Immature natural killer cell (primary cell): Measurements from ENCODE around the gene TCIRG1. TPM values are rescaled to one million over a fixed set of nuclear protein-coding genes. Genes with fewer than 3 reads are reported as not detected.
A peak's percentile ranks its signal among the peaks of the same experiment; 100 is the strongest.

Experiments
- DNase-seq, 3 donors: peaks; one replicate each; pipeline ENCODE4 v3.0.0; 2022; ENCODE audit warnings: mixed read lengths in 1 of 3
- H3K27ac Mint-ChIP-seq, 6 donors: one replicate each; pipeline ENCODE4 v1.8.0; 2020; ENCODE audit warnings: mixed read lengths in 6 of 6, mild to moderate bottlenecking in 5 of 6, inconsistent platforms in 4 of 6, moderate library complexity in 3 of 6
- H3K27me3 Mint-ChIP-seq, 3 donors: one replicate each; pipeline ENCODE4 v1.8.0; 2020 to 2021; ENCODE audit warnings: low read depth in 3 of 3, mild to moderate bottlenecking in 3 of 3, mixed read lengths in 3 of 3, moderate library complexity in 3 of 3, inconsistent platforms in 1 of 3
- H3K36me3 Mint-ChIP-seq, 3 donors: one replicate each; pipeline ENCODE4 v1.8.0; 2020; ENCODE audit warnings: mixed read lengths in 3 of 3, inconsistent platforms in 2 of 3, mild to moderate bottlenecking in 2 of 3
- H3K4me1 Mint-ChIP-seq, 2 donors: one replicate each; pipeline ENCODE4 v1.8.0; 2020; ENCODE audit warnings: inconsistent platforms in 2 of 2, mild to moderate bottlenecking in 2 of 2, mixed read lengths in 2 of 2, moderate library complexity in 1 of 2
- H3K4me3 Mint-ChIP-seq, 5 donors: one replicate each; pipeline ENCODE4 v1.8.0; 2020; ENCODE audit warnings: mild to moderate bottlenecking in 5 of 5, mixed read lengths in 5 of 5, inconsistent platforms in 3 of 5, moderate library complexity in 3 of 5
- H3K9me3 Mint-ChIP-seq, 6 donors: one replicate each; pipeline ENCODE4 v1.8.0; 2020; ENCODE audit warnings: mild to moderate bottlenecking in 6 of 6, mixed read lengths in 6 of 6, inconsistent platforms in 4 of 6, moderate library complexity in 3 of 6
- polyA plus RNA-seq, 3 donors: library from polyadenylated mRNA; unstranded; fragments of 300-500 nt; fragmentation: Illumina TruSeq; gene quantifications; one replicate each; pipeline ENCODE4 v1.2.3, GENCODE V29; 2021

TCIRG1 gene
- polyA plus RNA-seq, 3 donors from 2014 or later = 93.0 to 132 (median 93.3) TPM

GRCh38 chr11:68096962-68097361 lies 58.1 kb downstream of the TCIRG1 start:
- Mint-ChIP-seq H3K36me3 (peaks cover 0 to 3% (median 0%) of the 10 kb centered on the region in 3 donors), H3K27me3 (peaks cover 0 to 5% (median 0%) of the 10 kb centered on the region in 3 donors), H3K4me3 (no peak overlapping the region), H3K27ac (no peak overlapping the region), H3K4me1 (peaks cover 17 to 24% of the 10 kb centered on the region in 2 donors), H3K9me3 (no peaks in the 10 kb centered on the region)
- DNase-seq = no peak

- peaks cover 0 to 6% (median 0%) of the 10 kb centered on the region in 3 donors for H3K27me3 Mint-ChIP-seq
- DNase-seq = no peak
- peak overlapping the region in 2 of 5 donors; percentile 44 to 72 for H3K4me3 Mint-ChIP-seq
- H3K27ac Mint-ChIP-seq = peak overlapping the region in 4 of 6 donors; percentile 59 to 81 (median 76)
- peaks cover 17 to 24% of the 10 kb centered on the region in 2 donors for H3K4me1 Mint-ChIP-seq
- no peaks in the 10 kb centered on the region for H3K9me3 Mint-ChIP-seq
- H3K36me3 Mint-ChIP-seq = peaks cover 0 to 3% (median 0%) of the 10 kb centered on the region in 3 donors
These were observed 60.2 kb downstream of the TCIRG1 start for GRCh38 chr11:68099057-68099456.

GRCh38 chr11:68099474-68100405 lies 60.9 kb downstream of the TCIRG1 start:
- peak overlapping the region in 5 of 6 donors; percentile 59 to 81 (median 72) for H3K27ac Mint-ChIP-seq
- peak; percentile 26 to 39 (median 31) for DNase-seq
- H3K9me3 Mint-ChIP-seq = no peaks in the 10 kb centered on the region
- peak overlapping the region in 4 of 5 donors; percentile 39 to 72 (median 44) for H3K4me3 Mint-ChIP-seq
- H3K4me1 Mint-ChIP-seq = peaks cover 17 to 24% of the 10 kb centered on the region in 2 donors
- H3K27me3 Mint-ChIP-seq = peaks cover 0 to 6% (median 0%) of the 10 kb centered on the region in 3 donors
- H3K36me3 Mint-ChIP-seq = peaks cover 0 to 3% (median 0%) of the 10 kb centered on the region in 3 donors

Other genes with a start within 250 kb of the TCIRG1 start
- 10 to 100 TPM; 29.7 to 42.7 (median 38.6) TPM for gene UNC93B1, start 34.9 kb upstream of the TCIRG1 start, polyA plus RNA-seq
- gene ALDH3B1, start 28.7 kb upstream of the TCIRG1 start, polyA plus RNA-seq = 1 to 10 TPM in 2 of 3 donors, not detected in 1; 3.4 to 3.8 TPM
- gene NDUFS8, start 8.3 kb upstream of the TCIRG1 start, polyA plus RNA-seq = 100 to 1,000 TPM; 204 to 258 (median 215) TPM
- 1 to 10 TPM; 2.7 to 7.5 (median 4.9) TPM for gene CHKA, start 82.4 kb downstream of the TCIRG1 start, polyA plus RNA-seq
- 10 to 100 TPM; 23.9 to 58.5 (median 30.0) TPM for gene KMT5B, start 174.3 kb downstream of the TCIRG1 start, polyA plus RNA-seq
- gene C11orf24, start 232.9 kb downstream of the TCIRG1 start, polyA plus RNA-seq = 10 to 100 TPM; 10.4 to 27.1 (median 12.6) TPM